Activated naive CD4-positive, alpha-beta T cell treated with anti-CD3 and anti-CD28 coated beads, Interleukin-2, amount 50 U/mL, for 72 hours (primary cell): ENCODE data around the gene PXDN. TPM values are rescaled to one million over a fixed set of nuclear protein-coding genes. Genes with fewer than 3 reads are reported as not detected.
"Not testable (repeated sequence)": the region's sequence is repeated elsewhere in the genome, so short reads cannot be mapped to it uniquely, and the experiment has no call there.

Source experiments
- ATAC-seq, 2 donors: fragments of 150-1000 bp; cut with Tn5 transposase; 2 replicates each; pipeline ENCODE4 v1.10.0; 2021; ENCODE audit warnings: mild to moderate bottlenecking in 2 of 2, moderate library complexity in 2 of 2
- DNase-seq, 2 donors: peaks; one replicate each; pipeline ENCODE4 v3.0.0; 2021 to 2022; ENCODE audit warnings: low spot score in 2 of 2
- H3K27ac Mint-ChIP-seq, 2 donors: one replicate each; pipeline ENCODE4 v1.8.0; 2022; ENCODE audit warnings: mild to moderate bottlenecking in 2 of 2, mixed read lengths in 2 of 2
- H3K36me3 Mint-ChIP-seq, 2 donors: one replicate each; pipeline ENCODE4 v1.8.0; 2022; ENCODE audit warnings: mixed read lengths in 2 of 2
- H3K9me3 Mint-ChIP-seq, 2 donors: one replicate each; pipeline ENCODE4 v1.8.0; 2022; ENCODE audit warnings: mixed read lengths in 2 of 2
- total RNA-seq, 2 donors: library from RNA; stranded (reverse); gene quantifications; one replicate each; pipeline ENCODE4 v1.2.3, GENCODE V29; 2022

Gene PXDN
- total RNA-seq, 2 donors from 2014 or later, result 0.14 to 0.32 TPM

- H3K27ac Mint-ChIP-seq, result no peak overlapping the region
- ATAC-seq (no peak), DNase-seq (no peak)
- no peaks in the 10 kb centered on the region for H3K9me3 Mint-ChIP-seq
- H3K36me3 Mint-ChIP-seq, result no peaks in the 10 kb centered on the region
These were observed 17.1 kb downstream of the PXDN start for GRCh38 chr2:1727101-1727771.

- H3K27ac Mint-ChIP-seq, result no peak overlapping the region
- DNase-seq, result no peak
- ATAC-seq, result no peak
- H3K9me3 Mint-ChIP-seq, result no peaks in the 10 kb centered on the region
- no peaks in the 10 kb centered on the region for H3K36me3 Mint-ChIP-seq
These were observed 17.8 kb downstream of the PXDN start for GRCh38 chr2:1726558-1726957.

- H3K36me3 Mint-ChIP-seq, DNase-seq, H3K9me3 Mint-ChIP-seq, ATAC-seq, H3K27ac Mint-ChIP-seq: not testable (repeated sequence)
These were observed 20.0 kb downstream of the PXDN start for GRCh38 chr2:1724351-1724750.

GRCh38 chr2:1723397-1724042 lies 20.8 kb downstream of the PXDN start:
- no peak for DNase-seq

GRCh38 chr2:1722692-1723091 lies 21.6 kb downstream of the PXDN start:
- Mint-ChIP-seq H3K9me3 (peaks cover 6 to 8% of the 10 kb centered on the region in 2 donors), H3K36me3 (no peaks in the 10 kb centered on the region), H3K27ac (no peak overlapping the region)
- ATAC-seq, result no peak
- DNase-seq, result no peak

More at GRCh38 chr2:1723397-1724042, 20.8 kb downstream of the PXDN start:
- Mint-ChIP-seq H3K9me3 (peaks cover 0 to under 1% of the 10 kb centered on the region in 2 donors), H3K27ac (no peak overlapping the region), H3K36me3 (no peaks in the 10 kb centered on the region)
- ATAC-seq, result no peak

- H3K9me3 Mint-ChIP-seq, result peaks cover 6 to 11% of the 10 kb centered on the region in 2 donors
- no peaks in the 10 kb centered on the region for H3K36me3 Mint-ChIP-seq
- no peak for ATAC-seq
- DNase-seq, result no peak
- H3K27ac Mint-ChIP-seq, result no peak overlapping the region
These were observed 22.3 kb downstream of the PXDN start for GRCh38 chr2:1721706-1722646.

- ATAC-seq, result no peak
- Mint-ChIP-seq H3K36me3 (no peaks in the 10 kb centered on the region), H3K27ac (no peak overlapping the region), H3K9me3 (peaks cover 6 to 11% of the 10 kb centered on the region in 2 donors)
- DNase-seq, result no peak
These were observed 25.7 kb downstream of the PXDN start for GRCh38 chr2:1718339-1719220.

GRCh38 chr2:1717113-1717512 lies 27.2 kb downstream of the PXDN start:
- H3K27ac Mint-ChIP-seq, result no peak overlapping the region
- DNase-seq (no peak), ATAC-seq (no peak)
- no peaks in the 10 kb centered on the region for H3K36me3 Mint-ChIP-seq
- peaks cover 6 to 11% of the 10 kb centered on the region in 2 donors for H3K9me3 Mint-ChIP-seq

GRCh38 chr2:1716441-1716840 lies 27.9 kb downstream of the PXDN start:
- ATAC-seq (no peak), DNase-seq (no peak)
- Mint-ChIP-seq H3K9me3 (peaks cover 6 to 11% of the 10 kb centered on the region in 2 donors), H3K27ac (no peak overlapping the region), H3K36me3 (no peaks in the 10 kb centered on the region)

- DNase-seq, H3K36me3 Mint-ChIP-seq, ATAC-seq, H3K27ac Mint-ChIP-seq: not testable (repeated sequence)
- peaks cover 6 to 11% of the 10 kb centered on the region in 2 donors for H3K9me3 Mint-ChIP-seq
These were observed 28.4 kb downstream of the PXDN start for GRCh38 chr2:1716014-1716305.

GRCh38 chr2:1715184-1716013 lies 28.9 kb downstream of the PXDN start:
- Mint-ChIP-seq H3K9me3 (peaks cover 6 to 11% of the 10 kb centered on the region in 2 donors), H3K36me3 (no peaks in the 10 kb centered on the region)
- DNase-seq, result no peak

GRCh38 chr2:1714291-1715064 lies 29.8 kb downstream of the PXDN start:
- H3K9me3 Mint-ChIP-seq, result peaks cover 6 to 11% of the 10 kb centered on the region in 2 donors
- no peak for ATAC-seq
- no peak overlapping the region for H3K27ac Mint-ChIP-seq
- DNase-seq, result no peak
- no peaks in the 10 kb centered on the region for H3K36me3 Mint-ChIP-seq

More at GRCh38 chr2:1715184-1716013, 28.9 kb downstream of the PXDN start:
- H3K27ac Mint-ChIP-seq, result no peak overlapping the region
- ATAC-seq, result no peak

GRCh38 chr2:1713839-1714236 lies 30.5 kb downstream of the PXDN start:
- peaks cover 6 to 11% of the 10 kb centered on the region in 2 donors for H3K9me3 Mint-ChIP-seq
- H3K27ac Mint-ChIP-seq, result no peak overlapping the region
- DNase-seq, result no peak
- ATAC-seq, result no peak
- no peaks in the 10 kb centered on the region for H3K36me3 Mint-ChIP-seq

- Mint-ChIP-seq H3K27ac (no peak overlapping the region), H3K9me3 (peaks cover 4 to 9% of the 10 kb centered on the region in 2 donors), H3K36me3 (no peaks in the 10 kb centered on the region)
- DNase-seq (no peak), ATAC-seq (no peak)
These were observed 31.0 kb downstream of the PXDN start for GRCh38 chr2:1713142-1713838.
